ENCODE measurements around the gene CSF1. TPM values are rescaled to one million over a fixed set of nuclear protein-coding genes. Genes with fewer than 3 reads are reported as not detected.
"Not testable (repeated sequence)": the region's sequence is repeated elsewhere in the genome, so short reads cannot be mapped to it uniquely, and the experiment has no call there.

Gene CSF1
- total RNA-seq, 5 donors from 2014 or later (not counting 1 experiment from before 2014, with no cell fraction given), result 4.8 to 9.5 (median 8.3) TPM

DNA sequence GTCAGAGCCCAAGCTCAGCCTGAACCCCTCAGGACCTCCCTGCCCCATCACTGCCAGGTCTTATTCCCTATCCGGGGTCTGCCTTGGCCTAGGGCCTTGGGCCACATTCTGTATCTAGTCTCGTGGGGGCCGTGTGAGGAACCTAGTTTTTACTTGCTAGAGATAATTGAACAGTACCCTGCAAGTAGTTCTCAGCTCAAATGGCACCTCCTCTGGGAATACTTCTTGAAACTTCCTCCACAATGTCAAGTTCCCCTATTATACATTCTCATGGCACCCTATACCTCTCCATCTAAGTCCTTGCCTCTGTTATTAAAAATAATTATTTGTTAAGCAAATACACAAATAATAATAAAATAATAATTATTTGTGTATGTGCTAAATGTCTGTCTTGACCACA, 32.9 kb upstream of the CSF1 start:
- POLR2A ChIA-PET, result no interaction called here

DNA sequence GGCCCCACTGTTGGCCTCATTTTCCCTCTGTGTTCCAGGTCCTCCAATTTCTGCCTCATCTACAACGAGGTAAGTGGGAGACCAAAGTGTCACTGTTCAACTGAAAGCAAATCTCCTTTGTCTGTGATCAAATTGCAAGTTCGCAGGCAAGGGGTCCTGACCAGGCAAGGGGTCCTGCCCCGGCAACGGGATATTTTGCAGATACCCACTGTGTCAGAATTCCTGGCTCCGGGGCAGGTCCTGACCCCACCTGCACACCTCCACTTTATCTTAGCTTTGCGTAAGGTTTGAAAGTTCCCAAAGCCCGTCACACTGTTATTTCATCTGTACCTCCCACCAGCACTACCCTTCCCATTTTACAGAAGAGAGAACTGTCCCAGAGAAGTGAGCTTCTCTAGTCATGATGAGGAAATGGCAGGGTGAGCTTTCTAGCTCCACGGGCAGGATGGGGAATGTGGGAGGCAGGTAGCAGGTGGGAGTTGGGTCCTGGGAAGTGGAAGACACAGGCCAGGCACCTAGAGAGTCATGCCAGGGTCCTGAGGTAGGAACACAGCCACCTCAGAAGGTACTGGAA, 32.0 kb upstream of the CSF1 start:
- Mint-ChIP-seq H3K27ac (no peak overlapping the region), H3K27me3 (peaks cover 0 to 3% of the 10 kb centered on the region in 2 donors), H3K4me3 (no peak overlapping the region), H3K4me1 (peaks cover 10 to 15% (median 13%) of the 10 kb centered on the region in 3 donors), H3K36me3 (no peaks in the 10 kb centered on the region), H3K9me3 (no peaks in the 10 kb centered on the region)
- Histone ChIP-seq H3K9me3 (no peaks in the 10 kb centered on the region), H3K4me1 (ENCODE audit: control insufficient read depth in 1 of 2, extremely low read depth in 1 of 2, insufficient read depth in 2 of 2, low read length in 2 of 2) (no peaks in the 10 kb centered on the region), H3K27ac (ENCODE audit: low read length) (no peak overlapping the region), H3K36me3 (ENCODE audit: control insufficient read depth in 2 of 2, extremely low read depth in 1 of 2, insufficient read depth in 1 of 2, low read length in 1 of 2) (no peaks in the 10 kb centered on the region), H3K4me3 (ENCODE audit: control insufficient read depth in 1 of 2, extremely low read depth in 1 of 2, low read length in 1 of 2) (no peak overlapping the region), H3K27me3 (replicated peaks in 1 of 2; ENCODE audit: control insufficient read depth in 2 of 2, extremely low read depth in 1 of 2, insufficient read depth in 2 of 2, low read length in 1 of 2) (peaks cover 0 to 6% of the 10 kb centered on the region in 2 experiments)
- 66% methylated on average over 6 of the region's 8 CpGs for WGBS (ENCODE audit: insufficient coverage)
- no peak for ATAC-seq (replicated peaks in 1 of 4)
- CTCF ChIA-PET, result no interaction called here
- POLR2A ChIA-PET, result no interaction called here
- no peak for DNase-seq

More for the DNA sequence above, 32.9 kb upstream of the CSF1 start:
- ATAC-seq (replicated peaks in 1 of 4) (no peak), DNase-seq (no peak)
- Histone ChIP-seq H3K4me1 (ENCODE audit: control insufficient read depth in 1 of 2, extremely low read depth in 1 of 2, insufficient read depth in 2 of 2, low read length in 2 of 2) (peaks cover 0 to 3% of the 10 kb centered on the region in 2 experiments), H3K9me3 (no peaks in the 10 kb centered on the region), H3K27me3 (replicated peaks in 1 of 2; ENCODE audit: control insufficient read depth in 2 of 2, extremely low read depth in 1 of 2, insufficient read depth in 2 of 2, low read length in 1 of 2) (peaks cover 0 to 6% of the 10 kb centered on the region in 2 experiments), H3K4me3 (ENCODE audit: control insufficient read depth in 1 of 2, extremely low read depth in 1 of 2, low read length in 1 of 2) (no peak overlapping the region), H3K27ac (ENCODE audit: low read length) (no peak overlapping the region), H3K36me3 (ENCODE audit: control insufficient read depth in 2 of 2, extremely low read depth in 1 of 2, insufficient read depth in 1 of 2, low read length in 1 of 2) (no peaks in the 10 kb centered on the region)
- no peak overlapping the region for H3K4me3 Mint-ChIP-seq
- 56% methylated on average over 2 of the region's 3 CpGs for WGBS (ENCODE audit: insufficient coverage)
- H3K4me1 Mint-ChIP-seq, result peaks cover 18 to 22% (median 22%) of the 10 kb centered on the region in 3 donors
- H3K9me3 Mint-ChIP-seq, result no peaks in the 10 kb centered on the region
- CTCF ChIA-PET, result no interaction called here
- H3K27me3 Mint-ChIP-seq, result peaks cover 0 to 3% of the 10 kb centered on the region in 2 donors
- H3K27ac Mint-ChIP-seq, result no peak overlapping the region
- H3K36me3 Mint-ChIP-seq, result no peaks in the 10 kb centered on the region

DNA sequence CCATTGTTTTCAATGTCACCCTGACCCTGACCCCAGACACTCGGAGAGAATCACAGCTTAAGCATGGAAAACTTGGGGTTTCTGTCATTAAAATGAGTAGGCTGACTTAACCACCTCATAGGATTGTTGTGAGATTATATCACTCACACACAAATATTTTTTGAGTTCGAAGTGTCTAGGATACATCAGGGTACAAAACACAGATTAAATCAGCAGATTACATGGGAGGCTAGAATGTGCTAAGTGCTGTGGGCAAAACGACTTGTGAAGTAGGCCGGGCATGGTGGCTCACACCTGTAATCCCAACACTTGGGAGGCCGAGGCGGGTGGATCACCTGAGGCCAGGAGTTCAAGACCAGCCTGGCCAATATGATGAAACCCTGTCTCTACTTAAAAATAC, 31.3 kb upstream of the CSF1 start:
- H3K27me3 ChIP-seq (replicated peaks in 1 of 2; ENCODE audit: control insufficient read depth in 2 of 2, extremely low read depth in 1 of 2, insufficient read depth in 2 of 2, low read length in 1 of 2); H3K4me1 Mint-ChIP-seq; H3K4me1 ChIP-seq (ENCODE audit: control insufficient read depth in 1 of 2, extremely low read depth in 1 of 2, insufficient read depth in 2 of 2, low read length in 2 of 2); H3K27me3 Mint-ChIP-seq; H3K9me3 ChIP-seq; H3K27ac Mint-ChIP-seq; H3K9me3 Mint-ChIP-seq; DNase-seq; H3K36me3 ChIP-seq (ENCODE audit: control insufficient read depth in 2 of 2, extremely low read depth in 1 of 2, insufficient read depth in 1 of 2, low read length in 1 of 2); H3K4me3 ChIP-seq (ENCODE audit: control insufficient read depth in 1 of 2, extremely low read depth in 1 of 2, low read length in 1 of 2); POLR2A ChIA-PET; ATAC-seq (replicated peaks in 1 of 4); H3K27ac ChIP-seq (ENCODE audit: low read length); H3K4me3 Mint-ChIP-seq; CTCF ChIA-PET; H3K36me3 Mint-ChIP-seq: not testable (repeated sequence)
- WGBS (ENCODE audit: insufficient coverage), result 81% methylated on average over 3 of the region's 6 CpGs

- Histone ChIP-seq H3K36me3 (ENCODE audit: control insufficient read depth in 2 of 2, extremely low read depth in 1 of 2, insufficient read depth in 1 of 2, low read length in 1 of 2) (no peaks in the 10 kb centered on the region), H3K27ac (ENCODE audit: low read length) (no peak overlapping the region), H3K4me3 (ENCODE audit: control insufficient read depth in 1 of 2, extremely low read depth in 1 of 2, low read length in 1 of 2) (no peak overlapping the region), H3K9me3 (no peaks in the 10 kb centered on the region), H3K4me1 (ENCODE audit: control insufficient read depth in 1 of 2, extremely low read depth in 1 of 2, insufficient read depth in 2 of 2, low read length in 2 of 2) (no peaks in the 10 kb centered on the region), H3K27me3 (replicated peaks in 1 of 2; ENCODE audit: control insufficient read depth in 2 of 2, extremely low read depth in 1 of 2, insufficient read depth in 2 of 2, low read length in 1 of 2) (peaks cover 0 to 6% of the 10 kb centered on the region in 2 experiments)
- ChIA-PET POLR2A (no interaction called here), CTCF (no interaction called here)
- DNase-seq (no peak), ATAC-seq (replicated peaks in 1 of 4) (no peak)
- H3K27ac Mint-ChIP-seq, result no peak overlapping the region
- H3K27me3 Mint-ChIP-seq, result no peaks in the 10 kb centered on the region
- H3K4me1 Mint-ChIP-seq, result peaks cover 4 to 6% (median 4%) of the 10 kb centered on the region in 3 donors
- WGBS (ENCODE audit: insufficient coverage), result 92% methylated on average over 10 of the region's 10 CpGs
- H3K9me3 Mint-ChIP-seq, result no peaks in the 10 kb centered on the region
- H3K36me3 Mint-ChIP-seq, result no peaks in the 10 kb centered on the region
- no peak overlapping the region for H3K4me3 Mint-ChIP-seq
Observed at GRCh38 chr1:109879881-109880525, 30.6 kb upstream of the CSF1 start.

GRCh38 chr1:109880971-109881894, 29.4 kb upstream of the CSF1 start:
- no peak overlapping the region for H3K4me3 Mint-ChIP-seq
- ChIA-PET POLR2A (no interaction called here), CTCF (interaction anchor here in 1 of 2 donors (0.6 kb wide), 1 partner anchor 146 kb away, joined by 6 read pairs; no protein-coding TSS in a partner anchor)
- H3K4me1 Mint-ChIP-seq, result peaks cover 0 to 5% (median 0%) of the 10 kb centered on the region in 3 donors
- WGBS (ENCODE audit: insufficient coverage), result 67% methylated on average over 9 of the region's 20 CpGs
- no peaks in the 10 kb centered on the region for H3K36me3 ChIP-seq (ENCODE audit: control insufficient read depth in 2 of 2, extremely low read depth in 1 of 2, insufficient read depth in 1 of 2, low read length in 1 of 2)
- H3K27ac ChIP-seq (ENCODE audit: low read length), result no peak overlapping the region
- no peak for ATAC-seq (replicated peaks in 1 of 4)
- no peaks in the 10 kb centered on the region for H3K9me3 Mint-ChIP-seq
- H3K27me3 ChIP-seq (replicated peaks in 1 of 2; ENCODE audit: control insufficient read depth in 2 of 2, extremely low read depth in 1 of 2, insufficient read depth in 2 of 2, low read length in 1 of 2), result peaks cover 0 to 6% of the 10 kb centered on the region in 2 experiments
- no peaks in the 10 kb centered on the region for H3K36me3 Mint-ChIP-seq
- H3K27ac Mint-ChIP-seq, result no peak overlapping the region
- no peaks in the 10 kb centered on the region for H3K27me3 Mint-ChIP-seq
- no peak overlapping the region for H3K4me3 ChIP-seq (ENCODE audit: control insufficient read depth in 1 of 2, extremely low read depth in 1 of 2, low read length in 1 of 2)
- DNase-seq, result no peak
- no peaks in the 10 kb centered on the region for H3K4me1 ChIP-seq (ENCODE audit: control insufficient read depth in 1 of 2, extremely low read depth in 1 of 2, insufficient read depth in 2 of 2, low read length in 2 of 2)
- H3K9me3 ChIP-seq, result no peaks in the 10 kb centered on the region

DNA sequence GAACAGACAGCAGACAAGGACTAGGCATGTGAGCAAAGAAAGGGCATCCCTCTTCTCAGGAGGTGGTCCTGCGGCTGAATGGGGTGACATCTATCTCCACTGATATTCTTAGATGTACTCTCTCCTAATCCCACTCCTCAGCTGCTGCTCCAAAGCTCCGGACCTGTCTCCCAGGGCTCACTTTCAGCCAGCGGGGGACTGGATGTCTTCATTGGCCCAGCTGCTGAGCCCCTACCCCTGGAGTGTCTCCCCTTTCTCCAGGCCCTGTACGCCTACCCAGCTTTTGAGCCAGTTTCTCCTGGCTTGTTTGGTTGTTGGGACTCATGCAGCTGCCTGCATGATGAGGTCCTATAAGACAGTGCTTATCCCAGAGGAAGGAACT, 28.8 kb upstream of the CSF1 start:
- no peaks in the 10 kb centered on the region for H3K27me3 Mint-ChIP-seq
- Histone ChIP-seq H3K9me3 (no peaks in the 10 kb centered on the region), H3K4me1 (ENCODE audit: control insufficient read depth in 1 of 2, extremely low read depth in 1 of 2, insufficient read depth in 2 of 2, low read length in 2 of 2) (no peaks in the 10 kb centered on the region), H3K27me3 (replicated peaks in 1 of 2; ENCODE audit: control insufficient read depth in 2 of 2, extremely low read depth in 1 of 2, insufficient read depth in 2 of 2, low read length in 1 of 2) (peaks cover 0 to 6% of the 10 kb centered on the region in 2 experiments), H3K27ac (ENCODE audit: low read length) (no peak overlapping the region), H3K4me3 (ENCODE audit: control insufficient read depth in 1 of 2, extremely low read depth in 1 of 2, low read length in 1 of 2) (no peak overlapping the region), H3K36me3 (ENCODE audit: control insufficient read depth in 2 of 2, extremely low read depth in 1 of 2, insufficient read depth in 1 of 2, low read length in 1 of 2) (no peaks in the 10 kb centered on the region)
- CTCF ChIA-PET, result no interaction called here
- H3K27ac Mint-ChIP-seq, result no peak overlapping the region
- H3K9me3 Mint-ChIP-seq, result no peaks in the 10 kb centered on the region
- H3K36me3 Mint-ChIP-seq, result no peaks in the 10 kb centered on the region
- POLR2A ChIA-PET, result no interaction called here
- WGBS (ENCODE audit: insufficient coverage), result 93% methylated on average over 2 of the region's 4 CpGs
- DNase-seq (no peak), ATAC-seq (replicated peaks in 1 of 4) (no peak)
- H3K4me3 Mint-ChIP-seq, result no peak overlapping the region
- H3K4me1 Mint-ChIP-seq, result no peaks in the 10 kb centered on the region
